Ascending aorta (tissue), 2 donors: Measurements from ENCODE around the gene CAPN9. TPM values are rescaled to one million over a fixed set of nuclear protein-coding genes. Genes with fewer than 3 reads are reported as not detected.
"Not testable (repeated sequence)": the region's sequence is repeated elsewhere in the genome, so short reads cannot be mapped to it uniquely, and the experiment has no call there.

Experiments
- DNase-seq, 2 donors: peaks; one replicate each; pipeline ENCODE4 v3.0.0-alpha.2; 2019; ENCODE audit warnings: low spot score in 2 of 2
- H3K27ac ChIP-seq, 2 donors: fragments of 200-600 bp; sonication (generic); one replicate each; pipeline ENCODE4 v1.5.1; 2016 to 2017; ENCODE audit warnings: mild to moderate bottlenecking in 1 of 2
- H3K27me3 ChIP-seq: fragments of 200-600 bp; sonication (generic); one replicate; pipeline ENCODE4 v1.5.1; 2017
- H3K36me3 ChIP-seq, 2 donors: fragments of 200-600 bp; sonication (generic); one replicate each; pipeline ENCODE4 v1.5.1; 2016
- H3K4me1 ChIP-seq, 2 donors: fragments of 200-600 bp; sonication (generic); one replicate each; pipeline ENCODE4 v1.5.1; 2016 to 2017; ENCODE audit warnings: mild to moderate bottlenecking in 1 of 2
- H3K4me3 ChIP-seq, 2 donors: fragments of 200-600 bp; sonication (generic); one replicate each; pipeline ENCODE4 v1.5.1; 2016 to 2017; ENCODE audit warnings: mild to moderate bottlenecking in 1 of 2
- H3K9me3 ChIP-seq, 2 donors: fragments of 200-600 bp; sonication (generic); one replicate each; pipeline ENCODE4 v1.5.1; 2016
- intact Hi-C: fragments of 100-400 bp; cut with DNase I; formaldehyde crosslinking; loops from one replicate; pipeline ENCODE4 v1.15.1; 2023
- total RNA-seq: library from RNA; depleted of rRNA; stranded (reverse); fragments of >200 nt; gene quantifications from one replicate; pipeline ENCODE4 v1.1.0, GENCODE V29; 2016
- TF ChIP-seq, protein P1 (sequence below), 3 experiments: fragments of 200-600 bp in 2 of 3; fragments of 450-650 bp in 1 of 3; sonication (generic) in 2 of 3; IDR thresholded peaks; one replicate each; pipeline ENCODE4 v1.5.1; 2016 to 2019; ENCODE audit warnings: antibody characterized with exemption in 3 of 3, mild to moderate bottlenecking in 1 of 3, moderate library complexity in 1 of 3

CAPN9 gene
- total RNA-seq, 1 donor from 2014 or later: not detected

DNA sequence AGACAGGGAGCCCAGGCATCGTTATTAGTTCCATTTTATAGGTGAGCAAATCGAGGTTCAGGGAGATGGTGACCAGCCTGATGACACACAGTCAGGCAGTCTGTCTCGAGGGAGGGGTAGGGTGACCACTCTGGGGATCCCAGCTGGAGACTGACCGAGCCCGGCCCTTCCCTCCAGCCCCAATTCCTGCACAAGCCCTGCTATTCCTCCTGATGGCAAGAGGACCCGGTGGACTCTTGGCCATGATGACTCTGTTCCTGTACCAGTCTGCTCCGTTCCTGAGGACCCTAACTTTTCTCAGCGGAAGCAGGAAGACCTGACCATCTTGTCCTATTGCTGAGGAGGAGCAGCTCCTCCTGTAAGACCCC is 33.7 kb upstream of the CAPN9 start:
- peak overlapping the region in 1 of 2 donors; percentile 49 for H3K27ac ChIP-seq
- TF ChIP-seq, protein P1, sequence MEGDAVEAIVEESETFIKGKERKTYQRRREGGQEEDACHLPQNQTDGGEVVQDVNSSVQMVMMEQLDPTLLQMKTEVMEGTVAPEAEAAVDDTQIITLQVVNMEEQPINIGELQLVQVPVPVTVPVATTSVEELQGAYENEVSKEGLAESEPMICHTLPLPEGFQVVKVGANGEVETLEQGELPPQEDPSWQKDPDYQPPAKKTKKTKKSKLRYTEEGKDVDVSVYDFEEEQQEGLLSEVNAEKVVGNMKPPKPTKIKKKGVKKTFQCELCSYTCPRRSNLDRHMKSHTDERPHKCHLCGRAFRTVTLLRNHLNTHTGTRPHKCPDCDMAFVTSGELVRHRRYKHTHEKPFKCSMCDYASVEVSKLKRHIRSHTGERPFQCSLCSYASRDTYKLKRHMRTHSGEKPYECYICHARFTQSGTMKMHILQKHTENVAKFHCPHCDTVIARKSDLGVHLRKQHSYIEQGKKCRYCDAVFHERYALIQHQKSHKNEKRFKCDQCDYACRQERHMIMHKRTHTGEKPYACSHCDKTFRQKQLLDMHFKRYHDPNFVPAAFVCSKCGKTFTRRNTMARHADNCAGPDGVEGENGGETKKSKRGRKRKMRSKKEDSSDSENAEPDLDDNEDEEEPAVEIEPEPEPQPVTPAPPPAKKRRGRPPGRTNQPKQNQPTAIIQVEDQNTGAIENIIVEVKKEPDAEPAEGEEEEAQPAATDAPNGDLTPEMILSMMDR (IDR thresholded peaks at IDR 0.05): no peak
- intact Hi-C loops: no loop called here
- DNase-seq: no peak
- H3K27me3 ChIP-seq: no peaks in the 10 kb centered on the region
- H3K36me3 ChIP-seq: no peaks in the 10 kb centered on the region
- H3K9me3 ChIP-seq: no peaks in the 10 kb centered on the region
- H3K4me3 ChIP-seq: peak overlapping the region; percentile 19 to 56
- peaks cover 4 to 9% of the 10 kb centered on the region in 2 donors for H3K4me1 ChIP-seq

DNA sequence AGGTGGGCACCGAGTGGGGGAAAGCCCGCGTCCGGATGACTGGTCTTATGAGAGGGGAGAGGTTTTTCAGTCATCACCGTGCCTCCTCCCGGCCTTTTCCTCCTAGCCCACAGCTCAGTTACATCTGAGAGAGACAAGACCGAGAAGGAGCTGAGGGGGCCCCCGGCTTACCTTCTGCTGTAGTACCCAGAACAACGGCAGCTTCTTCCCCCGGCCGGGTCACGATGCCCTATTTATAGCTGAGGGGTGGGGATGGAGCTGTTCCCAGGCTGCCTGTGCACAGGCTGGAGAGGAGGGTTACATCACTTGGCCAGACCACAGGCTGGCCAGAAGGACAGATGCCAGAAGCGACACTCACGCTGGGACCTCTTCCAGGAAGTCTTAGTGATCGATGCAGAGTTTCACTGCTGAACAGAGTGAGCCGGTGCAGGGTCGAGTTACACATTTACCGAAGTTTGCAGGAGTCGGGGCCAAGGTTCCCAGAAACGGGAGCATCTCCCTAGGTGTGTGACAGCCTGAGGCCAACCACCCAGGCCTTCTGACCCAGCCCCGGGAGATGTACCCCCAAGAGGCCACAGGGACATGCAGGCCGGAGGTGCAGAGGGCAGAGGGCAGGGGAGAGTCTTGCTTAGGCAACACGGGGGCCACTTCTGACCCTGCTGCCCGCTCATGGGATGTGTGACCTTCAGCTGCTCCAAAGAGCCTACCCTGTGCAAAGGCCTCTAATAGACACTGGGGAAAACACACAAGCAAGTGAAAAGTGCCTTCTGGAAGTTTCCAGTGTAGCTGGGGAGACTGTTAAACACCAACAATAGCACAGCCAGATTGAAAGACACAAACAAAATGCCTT is 33.0 kb upstream of the CAPN9 start, which contains the start of gene AGT:
Gene AGT (minus strand): TSS at position 208 of the 850 bp plus-strand sequence. CDS start 3,299 bp downstream, outside the sequence.
- no peaks in the 10 kb centered on the region for H3K9me3 ChIP-seq
- no peaks in the 10 kb centered on the region for H3K36me3 ChIP-seq
- H3K27ac ChIP-seq: peak within 1 kb of the TSS in 1 of 2 donors; percentile 49
- H3K4me3 ChIP-seq: peak within 1 kb of the TSS; percentile 19 to 56
- TF ChIP-seq, protein P1 (IDR thresholded peaks at IDR 0.05): no peak
- peak; percentile 16 to 88 for DNase-seq
- H3K4me1 ChIP-seq: peaks cover 4 to 9% of the 10 kb centered on the region in 2 donors
- H3K27me3 ChIP-seq: no peaks in the 10 kb centered on the region
- intact Hi-C loops: no loop called here

DNA sequence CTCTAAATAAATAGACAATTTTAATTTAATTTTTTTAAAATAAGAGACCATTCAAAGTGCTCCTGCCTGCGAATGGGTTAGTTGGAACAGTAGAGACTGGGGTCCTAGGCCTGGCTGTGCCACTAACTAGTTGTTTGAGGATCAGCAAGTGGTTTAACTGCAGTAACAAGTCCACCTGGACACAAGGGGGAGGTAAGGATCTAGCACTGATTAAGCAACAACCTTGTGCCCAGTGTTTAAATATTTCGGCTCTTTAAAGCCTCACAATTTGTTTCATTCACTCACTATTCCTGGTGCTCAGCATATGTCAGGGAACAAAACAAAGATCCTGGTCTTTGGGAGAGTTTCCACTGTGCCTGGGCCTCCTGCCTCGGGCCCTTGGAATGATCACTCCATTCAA is 31.7 kb upstream of the CAPN9 start:
- intact Hi-C loops: no loop called here
- Histone ChIP-seq H3K27me3 (no peaks in the 10 kb centered on the region), H3K4me3 (no peak overlapping the region), H3K36me3 (no peaks in the 10 kb centered on the region), H3K27ac (no peak overlapping the region), H3K9me3 (no peaks in the 10 kb centered on the region), H3K4me1 (peaks cover 4 to 9% of the 10 kb centered on the region in 2 donors)
- no peak for DNase-seq
- TF ChIP-seq, protein P1 (IDR thresholded peaks at IDR 0.05): no peak

DNA sequence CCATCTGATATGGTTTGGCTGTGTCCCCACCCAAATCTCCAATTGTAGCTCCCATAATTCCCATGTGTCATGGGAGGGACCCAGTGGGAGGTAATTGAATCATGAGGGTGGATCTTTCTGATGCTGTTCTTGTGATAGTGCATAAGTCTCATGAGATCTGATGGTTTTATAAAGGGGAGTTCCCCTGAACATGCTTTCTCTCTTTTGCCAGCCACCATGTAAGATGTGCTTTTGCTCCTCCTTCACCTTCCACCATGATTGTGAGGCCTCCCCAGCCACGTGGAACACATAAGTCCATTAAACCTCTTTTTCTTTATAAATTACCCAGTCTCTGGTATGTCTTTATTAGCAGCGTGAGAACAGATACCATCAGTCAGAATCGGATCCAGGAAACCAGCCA is 30.7 kb upstream of the CAPN9 start:
- intact Hi-C loops, H3K4me3 ChIP-seq, H3K4me1 ChIP-seq, DNase-seq, H3K27me3 ChIP-seq, H3K9me3 ChIP-seq, H3K27ac ChIP-seq, H3K36me3 ChIP-seq: not testable (repeated sequence)

DNA sequence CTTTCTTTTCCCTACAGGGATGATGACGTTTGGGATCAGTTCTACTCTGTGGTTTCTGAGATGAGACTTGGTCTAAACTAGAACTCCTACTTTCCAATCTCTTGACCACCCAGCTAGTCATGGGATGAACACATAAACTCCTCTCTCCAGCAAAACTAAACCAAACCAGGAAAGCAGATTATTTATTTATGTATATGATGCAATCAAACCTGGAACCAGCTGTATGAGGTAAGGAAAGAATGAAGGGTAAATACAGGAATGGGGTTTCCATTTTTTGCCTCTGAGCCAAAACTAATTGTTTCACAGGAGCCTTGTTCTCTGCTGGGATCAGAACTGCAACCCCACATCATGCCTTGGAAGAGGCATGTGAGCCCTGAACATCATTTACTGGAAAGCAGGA is 29.9 kb upstream of the CAPN9 start:
- no peaks in the 10 kb centered on the region for H3K9me3 ChIP-seq
- H3K4me1 ChIP-seq: peaks cover 4 to 9% of the 10 kb centered on the region in 2 donors
- no peak overlapping the region for H3K27ac ChIP-seq
- no peak overlapping the region for H3K4me3 ChIP-seq
- TF ChIP-seq, protein P1 (IDR thresholded peaks at IDR 0.05): no peak
- H3K27me3 ChIP-seq: no peaks in the 10 kb centered on the region
- no peaks in the 10 kb centered on the region for H3K36me3 ChIP-seq
- intact Hi-C loops: no loop called here
- DNase-seq: no peak

DNA sequence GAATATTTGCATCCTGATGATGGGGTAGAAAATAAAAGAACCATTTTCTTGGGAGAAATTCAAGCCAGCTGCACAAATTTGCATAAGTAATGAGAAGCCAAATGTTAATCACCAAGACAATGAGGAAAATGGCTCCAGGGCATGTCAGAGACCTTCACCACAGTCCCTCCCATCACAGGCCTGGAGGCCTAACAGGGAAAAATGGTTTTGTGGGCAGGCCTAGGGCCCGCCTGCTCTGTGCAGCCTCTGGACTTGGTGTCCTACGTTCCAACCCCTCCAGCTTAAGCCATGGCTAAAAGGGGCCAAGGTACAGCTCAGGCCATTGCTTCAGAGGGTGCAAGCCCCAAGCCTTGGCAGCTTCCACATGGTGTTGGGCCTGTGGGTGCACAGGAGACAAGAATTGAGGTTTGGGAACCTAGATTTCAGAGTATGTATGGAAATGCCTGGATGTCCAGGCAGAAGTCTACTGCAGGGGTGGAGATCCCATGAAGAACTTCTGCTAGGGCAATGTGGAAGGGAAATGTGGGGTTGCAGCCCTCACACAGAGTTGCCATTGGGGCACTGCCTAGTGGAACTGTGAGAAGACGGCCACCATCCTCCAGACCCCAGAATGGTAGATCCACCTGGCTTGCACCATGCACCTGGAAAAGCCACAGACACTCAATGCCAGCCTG is 25.2 kb upstream of the CAPN9 start:
- H3K27ac ChIP-seq, intact Hi-C loops, DNase-seq, H3K27me3 ChIP-seq, H3K36me3 ChIP-seq, H3K4me3 ChIP-seq, H3K9me3 ChIP-seq, H3K4me1 ChIP-seq: not testable (repeated sequence)
